Endometrial microvascular endothelial cells (primary cell): ENCODE data around the gene IDI2. TPM values are rescaled to one million over a fixed set of nuclear protein-coding genes. Genes with fewer than 3 reads are reported as not detected.
"Not testable (repeated sequence)": the region's sequence is repeated elsewhere in the genome, so short reads cannot be mapped to it uniquely, and the experiment has no call there.

Experiments used
- in situ Hi-C: cut with HindIII; loops from 2 replicates; pipeline ENCODE4 v1.10.0; 2017; ENCODE audit warnings: low sequenced_read_pairs, low pct_unique_long_range_greater_than_20kb; ENCODE audit errors: inconsistent ontology term
- total RNA-seq: library from RNA; depleted of rRNA; stranded (reverse); fragments of >200 nt; gene quantifications from one replicate; pipeline ENCODE4 v1.2.3, GENCODE V29; 2015; ENCODE audit errors: inconsistent ontology term

IDI2 gene
- total RNA-seq, 1 donor from 2014 or later = not detected

DNA sequence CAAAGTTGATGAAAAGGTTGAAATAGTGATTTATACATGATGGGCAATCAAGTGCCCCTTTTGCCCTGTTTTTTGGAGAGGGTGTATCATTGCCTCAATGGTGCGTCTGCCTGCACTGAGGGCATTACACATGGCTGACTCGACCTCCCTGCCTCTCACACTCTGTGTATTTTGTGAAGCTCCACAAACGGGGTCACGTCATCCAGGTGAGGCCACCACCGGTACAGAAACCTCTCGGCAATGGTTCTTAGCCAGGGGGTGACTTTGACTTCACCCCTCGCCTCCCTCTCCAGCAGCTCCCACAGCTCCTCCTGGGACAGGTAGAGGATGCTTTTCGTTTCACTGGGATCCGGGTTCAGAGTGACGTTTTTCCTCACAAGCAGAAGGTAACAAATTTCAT is 6.3 kb downstream of the IDI2 start:
- in situ Hi-C loops = no loop called here

- in situ Hi-C loops = no loop called here
Measured at GRCh38 chr10:1015688-1016087, 10.0 kb downstream of the IDI2 start.

- in situ Hi-C loops = no loop called here
Measured at GRCh38 chr10:1011696-1012095, 14.0 kb downstream of the IDI2 start.

- in situ Hi-C loops = no loop called here
Measured at GRCh38 chr10:1010703-1011102, 15.0 kb downstream of the IDI2 start.

- in situ Hi-C loops = not testable (repeated sequence)
Measured at GRCh38 chr10:1009947-1010346, 15.7 kb downstream of the IDI2 start.

- in situ Hi-C loops = no loop called here
Measured at GRCh38 chr10:1009071-1009494, 16.6 kb downstream of the IDI2 start.

DNA sequence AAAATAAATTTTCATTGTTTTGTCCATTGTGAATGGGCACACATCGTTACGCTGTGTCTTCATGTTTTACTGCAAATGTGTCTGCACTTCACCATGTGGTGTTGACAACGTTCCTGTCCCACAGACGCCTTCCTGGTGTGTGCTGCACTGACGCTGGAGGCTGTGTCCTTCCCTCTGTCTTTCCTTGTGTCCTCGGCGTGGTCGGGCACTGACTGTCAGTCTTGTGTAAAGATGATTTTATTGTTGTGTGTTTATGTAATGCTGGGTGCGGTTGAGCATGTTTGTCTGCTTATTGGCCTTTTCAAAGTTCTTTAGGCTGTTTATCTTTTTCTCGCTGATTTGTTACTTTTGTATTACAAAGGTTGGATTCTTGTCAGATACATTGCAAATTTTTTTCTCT is 18.1 kb downstream of the IDI2 start:
- in situ Hi-C loops = no loop called here

GRCh38 chr10:1006573-1006972 is 19.1 kb downstream of the IDI2 start:
- in situ Hi-C loops = no loop called here

GRCh38 chr10:1003884-1004670 is 21.6 kb downstream of the IDI2 start:
- in situ Hi-C loops = no loop called here

DNA sequence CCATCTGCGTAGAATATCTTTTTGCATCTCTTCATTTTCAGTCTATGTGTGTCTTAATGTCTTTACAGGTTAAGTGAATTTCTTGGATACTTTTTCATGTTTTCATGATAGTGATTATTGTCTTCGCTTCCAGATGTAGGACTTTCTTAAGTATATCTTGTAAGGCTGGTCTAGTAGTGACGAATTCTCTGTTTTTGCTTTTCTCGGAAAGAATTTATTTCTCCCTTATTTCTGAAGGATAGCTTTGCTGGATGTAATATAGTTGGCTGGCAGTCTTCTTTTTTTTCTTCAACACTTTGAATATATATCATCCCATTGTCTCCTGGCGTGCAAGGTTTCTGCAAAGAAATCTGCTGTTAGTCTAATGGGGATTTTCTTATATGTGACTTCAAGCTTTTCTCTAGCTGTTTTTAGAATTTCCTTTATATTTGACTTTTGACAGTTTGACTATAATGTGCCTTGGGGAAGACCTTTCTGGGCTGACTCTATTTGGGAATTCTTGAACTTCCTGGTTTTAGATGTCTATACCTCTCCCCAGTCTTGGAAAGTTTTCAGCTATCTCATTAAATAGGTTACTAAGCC is 23.1 kb downstream of the IDI2 start:
- in situ Hi-C loops = no loop called here

DNA sequence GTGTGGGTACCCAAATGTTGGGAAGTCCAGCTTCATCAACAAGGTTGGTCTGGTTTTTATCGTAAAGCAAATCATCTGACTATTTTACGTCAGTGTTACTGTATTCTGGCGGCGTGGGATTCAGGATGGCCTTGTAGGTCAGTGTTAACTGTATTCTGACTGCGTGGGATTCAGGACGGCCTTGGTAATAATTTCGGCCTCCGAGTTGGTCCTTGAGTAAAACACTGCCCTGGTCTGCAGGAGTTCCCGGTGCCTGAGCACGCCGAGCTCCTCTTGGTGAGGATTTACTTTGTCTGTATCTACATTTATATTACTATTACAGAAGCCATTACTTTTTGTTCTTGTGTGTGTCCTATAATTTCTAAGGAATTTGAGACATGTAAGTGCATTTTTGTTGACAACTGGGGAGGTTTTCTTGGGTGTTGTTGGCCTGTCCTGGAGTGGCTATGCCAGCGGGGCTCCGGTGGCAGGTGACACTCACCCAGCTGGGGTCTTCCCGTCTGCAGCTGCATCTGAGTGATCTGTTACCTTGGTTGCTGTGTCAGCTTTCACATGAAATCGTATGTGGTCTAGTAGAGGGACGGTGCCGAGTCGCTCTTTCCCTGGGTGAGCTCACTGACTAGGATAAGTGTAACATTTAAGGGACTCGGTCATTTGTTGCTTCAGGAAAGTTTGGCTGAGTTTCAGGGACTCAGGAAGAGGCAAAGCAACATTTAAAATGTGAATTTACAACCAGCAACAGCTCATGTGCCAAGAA is 28.2 kb downstream of the IDI2 start:
- in situ Hi-C loops = no loop called here

- in situ Hi-C loops = no loop called here
Measured at GRCh38 chr10:996031-996430, 29.6 kb downstream of the IDI2 start.

- in situ Hi-C loops = no loop called here
Measured at GRCh38 chr10:995559-995926, 30.1 kb downstream of the IDI2 start.

DNA sequence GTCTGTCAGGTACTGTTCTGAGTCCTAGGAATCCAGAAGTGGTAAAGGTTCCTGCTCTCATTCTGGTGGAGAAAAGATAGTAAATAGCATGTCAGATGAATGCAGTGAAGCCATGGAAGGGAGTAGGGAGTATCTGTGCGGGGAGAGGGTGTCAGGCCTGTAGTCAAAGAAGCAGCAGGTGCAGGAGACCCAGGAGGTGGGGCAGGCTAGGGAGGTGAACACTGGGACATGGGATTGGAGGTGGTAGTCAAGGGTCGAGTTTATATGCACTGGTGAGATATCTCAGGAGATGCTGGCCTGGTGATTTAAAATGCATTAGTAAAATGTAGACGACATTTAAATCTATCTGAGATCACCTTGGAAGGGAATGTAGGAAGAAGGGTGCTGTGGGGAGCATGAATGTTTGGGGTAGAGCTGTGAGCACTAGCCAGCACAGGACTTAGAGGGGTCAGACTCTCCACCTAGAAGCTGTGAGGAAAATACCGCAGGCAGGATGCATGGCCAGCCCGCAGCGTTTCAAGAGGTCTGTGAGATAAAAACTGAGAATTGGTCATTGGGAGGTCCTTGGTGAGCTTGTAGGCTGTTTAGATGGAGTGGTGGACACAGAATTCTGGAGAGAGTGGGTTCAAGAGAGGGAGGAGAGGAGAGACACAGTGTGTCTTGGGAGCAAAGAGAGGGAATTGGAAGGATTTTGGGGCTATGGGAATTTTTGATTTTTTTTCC is 30.7 kb downstream of the IDI2 start:
- in situ Hi-C loops = no loop called here

- in situ Hi-C loops = no loop called here
Measured at GRCh38 chr10:992871-993270, 32.8 kb downstream of the IDI2 start.

GRCh38 chr10:992467-992866 is 33.2 kb downstream of the IDI2 start:
- in situ Hi-C loops = no loop called here

DNA sequence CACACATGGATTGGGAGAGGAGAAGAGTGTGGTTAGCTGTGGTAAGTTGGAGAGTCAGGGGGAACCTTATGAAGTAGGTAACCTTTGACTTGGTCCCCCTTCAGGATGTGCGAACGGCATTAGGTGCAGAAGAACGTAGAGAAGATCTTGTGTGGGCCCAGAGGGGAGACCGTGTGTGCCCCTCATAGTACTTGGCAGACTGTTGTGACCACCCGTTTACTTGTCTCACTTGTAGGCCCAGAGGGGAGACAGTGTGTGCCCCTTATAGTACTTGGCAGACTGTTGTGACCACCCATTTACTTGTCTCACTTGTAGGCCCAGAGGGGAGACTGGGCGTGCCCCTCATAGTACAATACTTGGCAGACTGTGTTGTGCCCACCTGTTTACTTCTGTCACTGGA is 34.9 kb downstream of the IDI2 start:
- in situ Hi-C loops = no loop called here

DNA sequence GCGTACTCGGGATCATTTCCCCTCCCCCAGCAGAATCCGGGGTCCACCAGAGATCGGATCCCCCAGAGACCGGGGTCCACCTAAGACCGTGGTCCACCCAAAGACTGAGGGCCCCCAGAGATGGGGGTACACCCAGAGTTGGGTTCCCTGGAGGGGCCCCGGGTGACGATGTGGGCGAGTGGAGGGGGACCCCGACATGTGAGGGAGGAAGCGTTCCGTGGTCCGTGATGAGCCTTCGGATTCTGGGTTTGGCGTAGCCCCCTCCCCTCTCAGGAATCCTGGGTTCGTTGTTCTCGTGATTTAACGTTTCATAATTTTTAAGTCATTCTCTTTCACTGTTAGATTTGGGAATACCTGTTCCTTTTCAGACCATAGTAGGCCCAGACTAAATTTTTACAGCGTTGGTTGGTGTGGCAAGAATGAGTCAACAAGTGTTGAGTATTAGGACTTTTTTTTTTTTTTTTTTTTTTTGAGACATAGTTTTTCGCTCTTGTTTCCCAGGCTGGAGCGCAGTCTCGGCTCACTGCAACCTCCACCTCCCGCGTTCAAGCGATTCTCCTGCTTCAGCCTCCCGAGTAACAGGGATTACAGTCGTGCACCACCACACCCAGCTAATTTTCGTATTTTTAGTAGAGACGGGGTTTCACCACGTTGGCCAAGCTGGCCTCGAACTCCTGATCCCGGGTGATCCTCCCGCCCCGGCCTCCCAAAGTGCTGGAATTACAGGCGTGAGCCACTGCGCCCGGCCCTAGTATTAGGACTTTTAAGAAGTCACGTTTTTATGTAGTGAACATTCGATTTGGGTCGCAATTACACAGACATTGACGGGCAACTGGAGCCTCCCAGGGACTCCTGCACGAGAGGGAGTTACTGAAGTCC is 36.8 kb downstream of the IDI2 start:
- in situ Hi-C loops = loop anchor here (10.0 kb wide), 1 partner anchor 54 kb away; the partner anchor contains the start of gene LARP4B
